NCI-H524 (cell line): ENCODE data around the gene PHIP.
"Not testable (repeated sequence)": the region's sequence is repeated elsewhere in the genome, so short reads cannot be mapped to it uniquely, and the experiment has no call there.

Source experiments
- DNase-seq, 2 experiments: peaks; one replicate each; lab custom pipeline; 2025; lab: John Stamatoyannopoulos, UW

The PHIP gene

GRCh38 chr6:78921168-78921567, 156.9 kb downstream of the PHIP start:
- not testable (repeated sequence) for DNase-seq

DNA sequence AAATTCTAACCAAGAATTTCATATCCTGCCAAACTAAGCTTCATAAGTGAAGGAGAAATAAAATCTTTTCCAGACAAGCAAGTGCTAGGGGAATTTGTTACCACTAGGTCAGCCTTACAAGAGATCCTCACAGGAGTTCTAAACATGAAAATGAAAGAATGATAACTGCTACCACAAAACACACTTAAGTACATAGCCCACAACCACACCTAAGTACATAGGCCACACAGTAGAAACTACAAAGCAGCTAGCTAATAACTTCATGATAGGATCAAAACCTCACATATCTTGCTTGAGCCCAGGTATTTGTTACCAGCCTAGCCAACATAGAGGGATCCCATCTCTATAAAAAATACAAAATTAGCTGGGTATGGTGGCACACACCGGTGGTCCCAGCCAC, 160.3 kb downstream of the PHIP start:
- no peak for DNase-seq

GRCh38 chr6:78916411-78916810, 161.6 kb downstream of the PHIP start:
- DNase-seq: no peak

DNA sequence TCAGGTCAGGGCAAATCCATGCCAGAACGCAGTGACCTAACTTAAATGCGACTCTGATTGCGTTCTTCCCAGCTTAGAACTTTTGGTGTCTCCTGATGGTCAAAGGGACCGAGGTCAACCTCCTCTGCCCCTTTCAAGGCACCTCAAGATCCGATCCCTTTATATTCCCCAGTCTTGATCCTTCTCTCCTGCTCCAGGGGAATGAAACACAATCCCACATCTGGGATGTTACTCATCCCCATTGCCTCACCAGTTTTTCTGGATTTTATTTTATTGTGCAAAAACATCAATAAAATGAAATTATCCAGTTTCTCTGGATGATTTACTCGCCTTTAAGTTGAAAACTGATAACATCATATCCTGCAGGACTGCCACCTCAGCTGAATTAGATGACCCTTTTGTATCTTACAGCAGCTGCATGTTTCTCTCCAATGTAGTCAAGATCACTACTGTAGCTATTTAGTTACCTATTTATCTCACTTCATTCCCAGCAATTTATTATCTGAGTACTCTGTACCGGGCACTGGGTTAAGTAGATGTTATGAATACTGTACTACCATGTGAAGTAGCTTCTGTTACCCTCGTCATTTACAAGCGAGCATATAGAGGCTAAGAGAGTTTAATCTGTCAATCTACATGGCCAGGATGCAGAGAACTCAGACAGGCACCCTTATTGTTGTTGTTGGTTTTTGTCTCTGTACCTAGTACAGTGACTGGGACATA, 166.7 kb downstream of the PHIP start:
- no peak for DNase-seq

DNA sequence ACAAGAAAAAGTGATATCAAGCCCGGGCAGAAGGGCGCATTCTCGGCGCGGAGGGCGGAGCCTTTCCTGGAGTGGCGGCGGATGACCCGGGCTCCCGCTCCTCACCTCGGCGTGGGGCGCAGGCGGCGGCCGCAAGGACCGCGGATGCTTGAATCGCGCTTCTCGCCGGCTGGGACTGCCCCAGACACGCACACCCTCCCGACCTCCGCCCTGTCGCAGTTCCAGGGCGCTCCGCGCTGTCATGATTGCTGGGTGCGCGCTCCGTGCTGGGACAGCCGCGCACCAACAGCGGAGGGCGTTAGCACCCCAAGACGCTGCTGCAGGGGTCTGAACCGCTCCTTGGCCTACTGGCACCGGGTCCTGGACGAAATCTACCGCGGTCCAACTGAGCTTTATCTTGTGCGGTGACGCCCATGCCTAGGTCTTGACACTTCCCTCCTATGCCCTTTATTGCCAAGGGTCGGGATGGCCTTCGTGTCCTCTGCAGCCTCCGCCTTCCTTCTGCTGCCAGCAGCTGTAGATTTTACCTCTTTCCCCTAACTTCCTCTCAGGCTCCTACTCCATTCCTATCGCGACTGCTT, 167.4 kb downstream of the PHIP start:
- no peak for DNase-seq

- DNase-seq: no peak
Measured at GRCh38 chr6:78910010-78910409, 168.0 kb downstream of the PHIP start.

DNA sequence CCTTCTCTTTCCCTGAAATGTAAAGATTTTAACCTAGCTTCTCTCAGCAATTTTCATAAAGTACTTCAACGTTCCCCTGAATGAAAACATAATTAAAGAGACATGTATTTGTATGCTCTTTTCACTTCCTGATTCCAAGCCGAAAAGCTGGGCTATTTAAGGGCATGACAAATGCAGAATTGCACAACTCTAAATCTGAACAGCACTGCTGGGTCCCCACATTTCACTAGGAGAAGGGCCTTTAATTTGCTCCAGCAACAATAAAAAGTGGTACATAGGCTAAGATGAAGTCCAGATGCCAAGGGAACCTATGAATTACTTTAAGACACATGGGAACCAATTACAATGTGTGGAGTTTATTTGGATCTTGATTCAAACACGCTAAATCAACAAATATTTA, 168.7 kb downstream of the PHIP start:
- no peak for DNase-seq

DNA sequence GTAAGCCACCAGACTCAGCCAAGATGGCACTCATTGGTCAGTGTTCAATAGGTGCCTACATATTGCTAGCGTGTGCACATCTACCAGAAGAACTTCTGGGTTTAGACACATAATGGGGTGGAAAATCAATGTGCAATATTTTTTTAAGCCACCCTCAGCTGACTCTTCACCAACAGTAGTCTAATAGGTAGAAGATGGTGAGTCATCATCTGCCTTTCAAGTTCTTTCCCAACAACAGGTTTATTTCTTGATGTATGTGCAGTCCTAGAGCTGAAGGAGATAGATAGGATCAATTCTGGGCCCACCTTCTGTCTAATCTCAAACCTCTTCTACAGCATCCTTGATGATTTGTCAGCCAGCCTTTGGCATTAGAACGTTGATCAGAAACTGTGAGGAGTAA, 169.4 kb downstream of the PHIP start:
- no peak for DNase-seq

GRCh38 chr6:78896227-78896626, 181.8 kb downstream of the PHIP start:
- no peak for DNase-seq

DNA sequence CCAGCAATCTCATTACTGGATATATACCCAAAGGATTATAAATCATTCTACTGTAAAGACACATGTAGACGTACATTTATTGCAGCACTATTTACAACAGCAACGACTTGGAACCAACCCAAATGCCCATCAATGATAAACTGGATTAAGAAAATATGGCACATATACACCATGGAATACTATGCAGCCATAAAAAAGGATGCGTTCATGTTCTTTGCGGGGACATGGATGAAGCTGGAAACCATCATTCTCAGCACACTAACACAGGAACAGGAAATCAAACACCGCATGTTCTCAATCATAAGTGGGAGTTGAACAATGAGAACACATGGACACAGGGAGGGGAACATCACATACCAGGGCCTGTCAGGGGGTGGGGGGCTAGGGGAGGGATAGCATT, 188.2 kb downstream of the PHIP start:
- not testable (repeated sequence) for DNase-seq
